ENCODE measurements around the gene ASIC3. TPM values are rescaled to one million over a fixed set of nuclear protein-coding genes. Genes with fewer than 3 reads are reported as not detected.

The ASIC3 gene
- total and polyA plus RNA-seq, 10 donors: 1.1 to 5.0 (median 2.8) TPM

DNA sequence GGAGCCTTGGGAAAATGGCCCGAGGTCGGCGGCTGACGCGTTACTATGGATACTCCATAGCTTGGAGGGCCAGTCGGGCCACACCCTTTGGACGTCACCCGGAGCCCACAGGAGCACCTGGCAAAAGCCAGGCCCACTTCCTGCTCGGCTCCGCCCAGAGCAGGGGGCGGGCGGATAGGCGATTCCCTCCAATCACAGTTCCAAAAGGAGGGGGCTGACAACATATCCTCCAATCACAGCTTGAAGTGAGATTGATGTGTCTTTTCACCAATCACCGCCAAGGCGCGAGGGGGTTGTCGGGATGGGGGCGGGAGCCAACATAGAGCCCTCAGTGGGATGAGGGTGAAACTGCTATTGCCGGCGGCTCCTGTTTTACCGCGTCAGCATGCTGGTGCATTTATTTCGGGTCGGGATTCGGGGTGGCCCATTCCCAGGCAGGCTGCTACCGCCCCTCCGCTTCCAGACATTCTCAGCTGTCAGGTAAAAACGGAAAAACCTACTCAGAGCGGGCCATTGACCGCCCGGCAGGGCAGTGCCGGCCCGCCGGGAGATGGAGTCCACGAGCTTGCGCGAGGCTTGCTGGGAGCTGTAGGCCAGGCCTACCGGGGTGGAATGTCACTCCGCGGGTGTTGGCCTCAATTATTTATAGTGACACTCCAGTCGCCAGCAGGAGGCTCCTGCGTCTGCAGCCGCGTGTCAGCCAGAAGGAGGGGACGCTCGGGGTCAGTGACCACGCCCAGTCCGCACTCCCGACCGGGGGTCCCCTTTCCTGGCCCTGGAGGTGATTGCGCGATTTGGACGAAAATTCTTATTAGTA, 20.0 kb upstream of the ASIC3 start, which contains the start of gene ABCB8:
Gene ABCB8 (plus strand): TSS at position 320 of the 817 bp plus-strand sequence. CDS start 66 bp downstream, at position 386.
- H3K36me3 ChIP-seq: peaks cover 0 to 21% (median 0%) of the 10 kb centered on the region in 6 donors
- WGBS, 5 donors: 1 to 3% (median 1%) methylated on average over 36 to 53 of the region's 53 CpGs
- TF ChIP-seq POLR2A (IDR thresholded peaks at IDR 0.05): peak in 1 of 3 donors; percentile 24
- TF ChIP-seq POLR2AphosphoS5 (IDR thresholded peaks at IDR 0.05): peak; percentile 77 to 84 (median 84)
- TF ChIP-seq, protein P1, sequence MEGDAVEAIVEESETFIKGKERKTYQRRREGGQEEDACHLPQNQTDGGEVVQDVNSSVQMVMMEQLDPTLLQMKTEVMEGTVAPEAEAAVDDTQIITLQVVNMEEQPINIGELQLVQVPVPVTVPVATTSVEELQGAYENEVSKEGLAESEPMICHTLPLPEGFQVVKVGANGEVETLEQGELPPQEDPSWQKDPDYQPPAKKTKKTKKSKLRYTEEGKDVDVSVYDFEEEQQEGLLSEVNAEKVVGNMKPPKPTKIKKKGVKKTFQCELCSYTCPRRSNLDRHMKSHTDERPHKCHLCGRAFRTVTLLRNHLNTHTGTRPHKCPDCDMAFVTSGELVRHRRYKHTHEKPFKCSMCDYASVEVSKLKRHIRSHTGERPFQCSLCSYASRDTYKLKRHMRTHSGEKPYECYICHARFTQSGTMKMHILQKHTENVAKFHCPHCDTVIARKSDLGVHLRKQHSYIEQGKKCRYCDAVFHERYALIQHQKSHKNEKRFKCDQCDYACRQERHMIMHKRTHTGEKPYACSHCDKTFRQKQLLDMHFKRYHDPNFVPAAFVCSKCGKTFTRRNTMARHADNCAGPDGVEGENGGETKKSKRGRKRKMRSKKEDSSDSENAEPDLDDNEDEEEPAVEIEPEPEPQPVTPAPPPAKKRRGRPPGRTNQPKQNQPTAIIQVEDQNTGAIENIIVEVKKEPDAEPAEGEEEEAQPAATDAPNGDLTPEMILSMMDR (IDR thresholded peaks at IDR 0.05 in 8 of 11, conservative IDR thresholded peaks at IDR 0.05 in 3 of 11): peak; percentile 27 to 65 (median 52)
- no peaks in the 10 kb centered on the region for H3K9me3 ChIP-seq
- intact Hi-C loops (cut with DNase I; ENCODE audit: low total_unique reads): no loop called here
- DNase-seq: peak; percentile 98
- H3K27ac ChIP-seq: peak within 1 kb of the TSS; percentile 61 to 88 (median 82)
- H3K4me3 ChIP-seq: peak within 1 kb of the TSS; percentile 63 to 97 (median 80)
- peaks cover 0 to 10% (median 0%) of the 10 kb centered on the region in 7 donors for H3K27me3 ChIP-seq (replicated peaks in 1 of 7)
- peaks cover 6 to 33% (median 21%) of the 10 kb centered on the region in 6 donors for H3K4me1 ChIP-seq

DNA sequence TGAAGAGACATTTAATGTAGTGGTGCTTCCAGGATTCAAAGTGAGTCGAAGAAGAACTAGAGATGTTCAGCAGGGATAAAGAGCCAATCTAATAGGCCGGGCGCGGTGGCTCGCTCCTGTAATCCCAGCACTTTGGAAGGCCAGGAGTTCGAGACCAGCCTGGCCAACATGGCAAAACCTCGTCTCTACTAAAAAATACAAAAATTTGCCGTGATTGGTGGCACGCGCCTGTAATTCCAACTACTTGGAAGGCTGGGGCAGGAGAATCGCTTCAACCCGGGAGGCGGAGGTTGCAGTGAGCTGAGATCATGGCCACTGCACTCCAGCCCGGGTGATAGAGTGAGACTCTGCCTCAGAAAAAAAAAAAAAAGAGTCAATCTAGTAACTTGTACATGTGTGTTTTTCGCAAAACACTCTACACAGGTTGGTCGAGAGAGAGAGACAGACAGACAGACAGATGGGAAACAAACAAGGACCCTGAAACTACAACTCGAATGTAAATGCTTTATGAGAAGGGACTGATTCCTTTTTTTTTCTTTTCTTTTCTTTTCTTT, 19.3 kb upstream of the ASIC3 start:
- intact Hi-C loops (cut with DNase I; ENCODE audit: low total_unique reads): no loop called here
- peaks cover 0 to 3% (median 0%) of the 10 kb centered on the region in 7 donors for H3K27me3 ChIP-seq (replicated peaks in 1 of 7)
- TF ChIP-seq, protein P1 (IDR thresholded peaks at IDR 0.05 in 8 of 11, conservative IDR thresholded peaks at IDR 0.05 in 3 of 11): peak in 1 of 11 experiments; percentile 13
- no peak for TF ChIP-seq POLR2A (IDR thresholded peaks at IDR 0.05)
- no peak for TF ChIP-seq POLR2AphosphoS5 (IDR thresholded peaks at IDR 0.05)
- peak overlapping the region; percentile 63 to 97 (median 80) for H3K4me3 ChIP-seq
- H3K4me1 ChIP-seq: peaks cover 6 to 33% (median 21%) of the 10 kb centered on the region in 6 donors
- peak overlapping the region; percentile 61 to 88 (median 80) for H3K27ac ChIP-seq
- no peak for DNase-seq
- WGBS, 5 donors: 67 to 71% (median 69%) methylated on average over 17 of the region's 17 CpGs
- H3K9me3 ChIP-seq: no peaks in the 10 kb centered on the region
- peaks cover 0 to 28% (median under 1%) of the 10 kb centered on the region in 6 donors for H3K36me3 ChIP-seq

DNA sequence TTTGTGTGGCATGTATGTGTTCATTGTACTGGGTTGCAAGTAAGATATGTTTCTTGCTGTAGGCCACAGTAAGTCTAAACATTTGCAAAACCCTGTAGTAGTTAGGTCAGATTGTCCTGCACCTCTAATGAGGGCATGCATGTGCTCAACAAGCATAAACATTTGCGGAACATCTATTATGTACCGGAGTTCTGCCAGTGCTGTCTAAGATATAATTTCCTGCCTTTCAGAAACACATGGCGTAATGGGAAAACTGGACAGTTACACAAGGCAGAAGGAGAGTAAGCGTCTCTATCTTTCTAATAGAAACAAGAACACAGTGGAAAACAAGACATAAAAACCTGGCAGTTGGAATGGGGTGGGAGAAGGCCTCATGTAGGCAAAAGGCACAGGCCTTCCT, 17.3 kb upstream of the ASIC3 start:
- Histone ChIP-seq H3K9me3 (no peaks in the 10 kb centered on the region), H3K27ac (no peak overlapping the region), H3K36me3 (peaks cover 0 to 48% (median 20%) of the 10 kb centered on the region in 6 donors), H3K4me3 (no peak overlapping the region), H3K4me1 (peaks cover 6 to 33% (median 21%) of the 10 kb centered on the region in 6 donors), H3K27me3 (replicated peaks in 1 of 7) (no peaks in the 10 kb centered on the region)
- no peak for DNase-seq
- TF ChIP-seq, protein P1 (IDR thresholded peaks at IDR 0.05 in 8 of 11, conservative IDR thresholded peaks at IDR 0.05 in 3 of 11): no peak
- intact Hi-C loops (cut with DNase I; ENCODE audit: low total_unique reads): loop anchor here (5.0 kb wide), 1 partner anchor 81 kb away; no protein-coding TSS in a partner anchor
- 70 to 92% (median 88%) methylated on average over 4 of the region's 4 CpGs for WGBS, 5 donors
